NCI-H1092 treated with DMSO at 0.1 percent for 48 hours (cell line): ENCODE measurements around the gene MST1R.

Experiments used
- DNase-seq: peaks from one replicate; lab custom pipeline; 2025; lab: John Stamatoyannopoulos, UW

MST1R gene

DNA sequence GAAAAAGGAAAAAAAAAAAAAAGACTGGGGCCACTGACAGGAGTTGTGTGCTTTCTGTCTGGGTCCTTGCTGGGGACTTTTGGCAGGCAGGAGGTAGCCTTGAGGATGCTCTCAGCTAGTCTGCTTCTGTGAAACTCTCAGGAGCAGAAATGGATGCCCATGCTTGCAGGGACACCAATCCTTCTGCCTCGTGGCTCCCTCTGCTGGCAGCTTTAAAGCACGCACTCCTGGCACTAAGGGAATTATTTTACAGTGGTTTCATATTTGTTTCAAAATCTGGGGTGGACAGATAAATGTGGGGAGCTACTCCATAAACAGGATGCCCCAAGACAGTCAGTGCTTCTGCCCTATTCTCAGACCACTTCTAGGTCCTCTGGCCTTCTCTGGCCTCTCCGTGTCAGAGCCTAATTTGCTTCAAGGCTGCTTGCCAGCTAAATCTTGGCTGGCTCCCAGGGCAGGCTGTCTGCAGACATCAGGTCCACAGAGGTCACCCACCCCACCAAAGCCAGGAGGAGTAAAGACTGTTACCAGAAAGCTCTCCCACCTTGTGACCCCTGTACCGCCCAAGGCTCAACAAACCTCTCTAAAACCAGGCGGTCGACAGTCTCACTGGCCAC, 64.4 kb downstream of the MST1R start:
- peak; percentile 57 for DNase-seq
